Activated B cell treated with CpG ODN at 0.5 μM for 24 hours (primary cell): ENCODE data around the gene SLC30A1. TPM values are rescaled to one million over a fixed set of nuclear protein-coding genes. Genes with fewer than 3 reads are reported as not detected.

Experiments used
- ATAC-seq: fragments of 200-7000 bp; cut with Tn5 transposase; one replicate; pipeline ENCODE4 v1.10.0; 2021; ENCODE audit warnings: low read depth, mild to moderate bottlenecking, moderate library complexity
- CTCF ChIA-PET: fragments of 350-600 bp; sonication (Branson Sonifier 250); formaldehyde crosslinking; loops from one replicate; lab custom pipeline; 2021; ENCODE audit warnings: antibody characterized with exemption; lab: Charles Lee
- POLR2A ChIA-PET: fragments of 350-600 bp; sonication (Branson Sonifier 250); formaldehyde crosslinking; loops from one replicate; lab custom pipeline; 2021; ENCODE audit warnings: antibody characterized with exemption; lab: Charles Lee
- DNase-seq: peaks from one replicate; pipeline ENCODE4 v3.0.0; 2022
- H3K27ac Mint-ChIP-seq: one replicate; pipeline ENCODE4 v1.8.0; 2020; ENCODE audit warnings: mixed read lengths
- H3K27me3 Mint-ChIP-seq: one replicate; pipeline ENCODE4 v1.8.0; 2021; ENCODE audit warnings: mixed read lengths
- H3K36me3 Mint-ChIP-seq: one replicate; pipeline ENCODE4 v1.8.0; 2021; ENCODE audit warnings: low read depth, mixed read lengths
- H3K4me1 Mint-ChIP-seq: one replicate; pipeline ENCODE4 v1.8.0; 2021; ENCODE audit warnings: mixed read lengths
- H3K4me3 Mint-ChIP-seq: one replicate; pipeline ENCODE4 v1.8.0; 2020; ENCODE audit warnings: mild to moderate bottlenecking, mixed read lengths
- H3K9me3 Mint-ChIP-seq: one replicate; pipeline ENCODE4 v1.8.0; 2020; ENCODE audit warnings: mixed read lengths
- CTCF ChIP-seq: fragments of 200-600 bp; IDR thresholded peaks from one replicate; pipeline ENCODE4 v1.8.0; 2022; ENCODE audit warnings: antibody characterized with exemption, mild to moderate bottlenecking
- intact Hi-C: fragments of 100-400 bp; cut with micrococcal nuclease; formaldehyde crosslinking; loops from one replicate; pipeline ENCODE4 v1.15.1; 2024
- total RNA-seq: library from RNA; stranded (reverse); gene quantifications from 2 replicates; pipeline ENCODE4 v1.2.3, GENCODE V29; 2022

Gene SLC30A1
- total RNA-seq, 1 donor from 2014 or later, result 15.6 TPM

- no peak for TF ChIP-seq CTCF
- intact Hi-C loops, result no loop called here
- no peak for ATAC-seq
- Mint-ChIP-seq H3K9me3 (no peaks in the 10 kb centered on the region), H3K36me3 (no peaks in the 10 kb centered on the region), H3K27me3 (peaks cover 2% of the 10 kb centered on the region), H3K4me3 (no peak overlapping the region), H3K27ac (no peak overlapping the region), H3K4me1 (peaks cover 11% of the 10 kb centered on the region)
- CTCF ChIA-PET, result no interaction called here
- POLR2A ChIA-PET, result interaction anchor here (1.8 kb wide), 1 partner anchor 11 kb away, joined by 6 read pairs; the partner anchor contains the start of gene SLC30A1
- no peak for DNase-seq
Observed at GRCh38 chr1:211589782-211590721, 11.1 kb upstream of the SLC30A1 start.

GRCh38 chr1:211588711-211589110 is 9.8 kb upstream of the SLC30A1 start:
- no peaks in the 10 kb centered on the region for H3K36me3 Mint-ChIP-seq
- ChIA-PET POLR2A (interaction anchor here (1.8 kb wide), 1 partner anchor 10 kb away, joined by 6 read pairs; the partner anchor contains the start of gene SLC30A1), CTCF (no interaction called here)
- DNase-seq, result no peak
- no peak for TF ChIP-seq CTCF
- peaks cover 11% of the 10 kb centered on the region for H3K4me1 Mint-ChIP-seq
- no peak overlapping the region for H3K27ac Mint-ChIP-seq
- H3K9me3 Mint-ChIP-seq, result no peaks in the 10 kb centered on the region
- H3K27me3 Mint-ChIP-seq, result peaks cover 2% of the 10 kb centered on the region
- H3K4me3 Mint-ChIP-seq, result no peak overlapping the region
- ATAC-seq, result no peak
- intact Hi-C loops, result no loop called here

- TF ChIP-seq CTCF, result no peak
- Mint-ChIP-seq H3K9me3 (no peaks in the 10 kb centered on the region), H3K27ac (no peak overlapping the region), H3K4me3 (no peak overlapping the region), H3K27me3 (no peaks in the 10 kb centered on the region), H3K36me3 (no peaks in the 10 kb centered on the region), H3K4me1 (peaks cover 14% of the 10 kb centered on the region)
- CTCF ChIA-PET, result no interaction called here
- POLR2A ChIA-PET, result no interaction called here
- ATAC-seq (no peak), DNase-seq (no peak)
- intact Hi-C loops, result no loop called here
Observed at GRCh38 chr1:211587123-211587522, 8.2 kb upstream of the SLC30A1 start.

- no peaks in the 10 kb centered on the region for H3K9me3 Mint-ChIP-seq
- no peak overlapping the region for H3K27ac Mint-ChIP-seq
- DNase-seq (no peak), ATAC-seq (no peak)
- no peak for TF ChIP-seq CTCF
- peaks cover 19% of the 10 kb centered on the region for H3K4me1 Mint-ChIP-seq
- ChIA-PET POLR2A (interaction anchor here (0.6 kb wide), 1 partner anchor 32 kb away, joined by 3 read pairs; no protein-coding TSS in a partner anchor), CTCF (no interaction called here)
- H3K36me3 Mint-ChIP-seq, result no peaks in the 10 kb centered on the region
- no peaks in the 10 kb centered on the region for H3K27me3 Mint-ChIP-seq
- intact Hi-C loops, result no loop called here
- H3K4me3 Mint-ChIP-seq, result no peak overlapping the region
Observed at GRCh38 chr1:211586538-211586937, 7.6 kb upstream of the SLC30A1 start.
